Posterior cingulate gyrus (tissue), 11 donors: ENCODE results near the gene NIPAL1.

Experiments used
- DNase-seq, 10 donors: peaks; one replicate each; pipeline versions ENCODE4 v3.0.0 to v3.0.0-alpha.2; 2020 to 2021; ENCODE audit warnings: mixed read lengths in 3 of 10
- intact Hi-C: fragments of 100-400 bp; cut with DNase I; formaldehyde crosslinking; loops from one replicate; pipeline ENCODE4 v1.15.1; 2023

The NIPAL1 gene

GRCh38 chr4:48024522-48024921 is 8.0 kb downstream of the NIPAL1 start:
- DNase-seq: no peak
- intact Hi-C loops: no loop called here

GRCh38 chr4:48025005-48025404 is 8.4 kb downstream of the NIPAL1 start:
- intact Hi-C loops: no loop called here
- DNase-seq: no peak

GRCh38 chr4:48027653-48028052 is 11.1 kb downstream of the NIPAL1 start:
- intact Hi-C loops: no loop called here
- DNase-seq: no peak

- intact Hi-C loops: no loop called here
- DNase-seq: no peak
Observed at GRCh38 chr4:48028696-48029095, 12.1 kb downstream of the NIPAL1 start.

- intact Hi-C loops: no loop called here
- DNase-seq: no peak
Observed at GRCh38 chr4:48030470-48030869, 13.9 kb downstream of the NIPAL1 start.

GRCh38 chr4:48031802-48032525 is 15.4 kb downstream of the NIPAL1 start:
- intact Hi-C loops: no loop called here
- no peak for DNase-seq

- no peak for DNase-seq
- intact Hi-C loops: no loop called here
Observed at GRCh38 chr4:48032721-48033120, 16.1 kb downstream of the NIPAL1 start.

- intact Hi-C loops: no loop called here
- DNase-seq: no peak
Observed at GRCh38 chr4:48033412-48033811, 16.8 kb downstream of the NIPAL1 start.

GRCh38 chr4:48033825-48034413 is 17.3 kb downstream of the NIPAL1 start:
- DNase-seq: no peak
- intact Hi-C loops: no loop called here

GRCh38 chr4:48035952-48036351 is 19.4 kb downstream of the NIPAL1 start:
- intact Hi-C loops: no loop called here
- DNase-seq: no peak

GRCh38 chr4:48037117-48037462 is 20.5 kb downstream of the NIPAL1 start:
- DNase-seq: no peak
- intact Hi-C loops: no loop called here

- intact Hi-C loops: no loop called here
- no peak for DNase-seq
Observed at GRCh38 chr4:48038666-48039065, 22.1 kb downstream of the NIPAL1 start.

GRCh38 chr4:48039561-48039960 is 23.0 kb downstream of the NIPAL1 start:
- intact Hi-C loops: no loop called here
- DNase-seq: no peak

- intact Hi-C loops: loop anchor here (10.0 kb wide), 1 partner anchor 57 kb away; no protein-coding TSS in a partner anchor
Observed at GRCh38 chr4:48041535-48042137, 25.1 kb downstream of the NIPAL1 start.

GRCh38 chr4:48042979-48043461 is 26.4 kb downstream of the NIPAL1 start:
- no peak for DNase-seq
- intact Hi-C loops: loop anchor here (10.0 kb wide), 1 partner anchor 58 kb away; no protein-coding TSS in a partner anchor

More at GRCh38 chr4:48041535-48042137, 25.1 kb downstream of the NIPAL1 start:
- no peak for DNase-seq

- intact Hi-C loops: loop anchor here (10.0 kb wide), 1 partner anchor 59 kb away; no protein-coding TSS in a partner anchor
- no peak for DNase-seq
Observed at GRCh38 chr4:48043504-48043903, 26.9 kb downstream of the NIPAL1 start.

- intact Hi-C loops: loop anchor here (10.0 kb wide), 1 partner anchor 59 kb away; no protein-coding TSS in a partner anchor
- no peak for DNase-seq
Observed at GRCh38 chr4:48044298-48044697, 27.7 kb downstream of the NIPAL1 start.

GRCh38 chr4:48046059-48046458 is 29.5 kb downstream of the NIPAL1 start:
- DNase-seq: peak in 1 of 10 donors; percentile 60
- intact Hi-C loops: loop anchor here (10.0 kb wide), 1 partner anchor 61 kb away; no protein-coding TSS in a partner anchor

- DNase-seq: no peak
- intact Hi-C loops: loop anchor here (10.0 kb wide), 1 partner anchor 63 kb away; no protein-coding TSS in a partner anchor
Observed at GRCh38 chr4:48047421-48047844, 30.9 kb downstream of the NIPAL1 start.

- no peak for DNase-seq
- intact Hi-C loops: loop anchor here (10.0 kb wide), 1 partner anchor 63 kb away; no protein-coding TSS in a partner anchor
Observed at GRCh38 chr4:48047896-48048295, 31.3 kb downstream of the NIPAL1 start.

GRCh38 chr4:48049483-48049882 is 32.9 kb downstream of the NIPAL1 start:
- intact Hi-C loops: loop anchor here (10.0 kb wide), 1 partner anchor 65 kb away; no protein-coding TSS in a partner anchor
- DNase-seq: no peak
